ENCODE measurements around the gene TMOD2.

DNA sequence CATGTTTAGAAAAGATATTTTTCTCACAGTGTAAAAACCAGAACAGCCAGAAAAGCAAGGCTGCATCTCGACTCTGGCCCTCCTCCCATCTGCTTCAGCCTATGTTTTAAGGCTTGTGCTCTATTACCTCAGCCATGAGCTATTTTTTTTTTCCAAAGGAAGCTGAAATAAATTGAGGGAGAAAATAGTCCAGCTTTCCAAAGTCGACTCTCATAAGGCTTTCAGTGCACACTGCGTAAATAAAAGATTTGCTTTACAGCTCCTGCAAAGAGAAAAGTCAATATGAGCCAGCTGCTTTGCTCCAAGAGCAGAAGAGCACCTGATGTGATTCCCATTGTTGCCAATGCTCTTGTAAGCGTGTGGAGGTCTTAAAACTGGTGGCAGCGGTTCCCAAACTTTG is 43.4 kb upstream of the TMOD2 start:
- no peak for TF ChIP-seq CTCF (IDR thresholded peaks at IDR 0.05)
- TF ChIP-seq ZFX (IDR thresholded peaks at IDR 0.05; ENCODE audit: borderline replicate concordance): no peak
